GM15510 (cell line): ENCODE data around the gene MTM1.

Experiments used
- POLR2A ChIP-seq: IDR thresholded peaks from 3 replicates; pipeline ENCODE4 v1.6.1; 2011; ENCODE audit warnings: borderline replicate concordance; ENCODE audit not compliant: insufficient read length; ENCODE audit errors: extremely low read depth

MTM1 gene

GRCh38 chrX:150648296-150648940 is 80.0 kb downstream of the MTM1 start:
- no peak for TF ChIP-seq POLR2A

GRCh38 chrX:150649096-150649870 is 80.9 kb downstream of the MTM1 start:
- no peak for TF ChIP-seq POLR2A

GRCh38 chrX:150651906-150652305 is 83.5 kb downstream of the MTM1 start:
- TF ChIP-seq POLR2A: no peak

- TF ChIP-seq POLR2A: no peak
Measured at GRCh38 chrX:150655788-150656187, 87.4 kb downstream of the MTM1 start.

- no peak for TF ChIP-seq POLR2A
Measured at GRCh38 chrX:150663073-150663472, 94.7 kb downstream of the MTM1 start.

- no peak for TF ChIP-seq POLR2A
Measured at GRCh38 chrX:150664290-150664689, 95.9 kb downstream of the MTM1 start.

GRCh38 chrX:150676221-150676620 is 107.8 kb downstream of the MTM1 start:
- TF ChIP-seq POLR2A: no peak

- no peak for TF ChIP-seq POLR2A
Measured at GRCh38 chrX:150680974-150681373, 112.6 kb downstream of the MTM1 start.

GRCh38 chrX:150683112-150683511 is 114.7 kb downstream of the MTM1 start:
- no peak for TF ChIP-seq POLR2A

- TF ChIP-seq POLR2A: no peak
Measured at GRCh38 chrX:150683536-150684146, 115.2 kb downstream of the MTM1 start.

GRCh38 chrX:150688911-150689451 is 120.6 kb downstream of the MTM1 start:
- no peak for TF ChIP-seq POLR2A

- no peak for TF ChIP-seq POLR2A
Measured at GRCh38 chrX:150690126-150690525, 121.7 kb downstream of the MTM1 start.

GRCh38 chrX:150692296-150692695 is 123.9 kb downstream of the MTM1 start:
- TF ChIP-seq POLR2A: no peak

- peak; percentile 50 for TF ChIP-seq POLR2A
Measured at GRCh38 chrX:150692831-150693724, 124.7 kb downstream of the MTM1 start, which contains the start of gene MTMR1. Gene MTMR1 (plus strand): TSS chrX:150693396. CDS start chrX:150693531, 135 bp downstream.
